ENCODE data around the gene FCAMR. TPM values are rescaled to one million over a fixed set of nuclear protein-coding genes. Genes with fewer than 3 reads are reported as not detected.

FCAMR gene
- total and polyA plus RNA-seq, 9 donors, result not detected

- H3K27ac ChIP-seq, result no peak overlapping the region
- peak; percentile 46 to 72 (median 56) for DNase-seq
- no peaks in the 10 kb centered on the region for H3K36me3 ChIP-seq
- no peaks in the 10 kb centered on the region for H3K9me3 ChIP-seq
- H3K27me3 ChIP-seq, result no peaks in the 10 kb centered on the region
- H3K4me1 ChIP-seq (ENCODE audit: insufficient read depth), result peaks cover 4% of the 10 kb centered on the region
- peak; percentile 59 to 75 (median 71) for TF ChIP-seq CTCF (IDR thresholded peaks at IDR 0.05)
- no peak for TF ChIP-seq EP300 (IDR thresholded peaks at IDR 0.05)
- intact Hi-C loops (cut with DNase I), result loop anchor here (5.0 to 10.0 kb wide), 8 partner anchors 162 to 438 kb away; partner anchors contain the start of gene IKBKE (in 2 of the 4)
- WGBS, 3 donors, result 14 to 22% (median 18%) methylated on average over 7 of the region's 7 CpGs
- H3K4me3 ChIP-seq, result no peak overlapping the region
Measured at GRCh38 chr1:206912445-206913095, 57.7 kb downstream of the FCAMR start.

GRCh38 chr1:206911064-206911663 lies 59.1 kb downstream of the FCAMR start:
- H3K27me3 ChIP-seq, result no peaks in the 10 kb centered on the region
- H3K4me1 ChIP-seq (ENCODE audit: insufficient read depth), result peaks cover 4% of the 10 kb centered on the region
- TF ChIP-seq CTCF (IDR thresholded peaks at IDR 0.05) (peak; percentile 42 to 49 (median 48)), EP300 (IDR thresholded peaks at IDR 0.05) (no peak)
- no peaks in the 10 kb centered on the region for H3K9me3 ChIP-seq
- H3K27ac ChIP-seq, result no peak overlapping the region
- peak in 1 of 5 donors; percentile 34 for DNase-seq
- H3K4me3 ChIP-seq, result no peak overlapping the region
- 0 to 2% (median 0%) methylated on average over 1 of the region's 1 CpG for WGBS, 3 donors
- H3K36me3 ChIP-seq, result no peaks in the 10 kb centered on the region
- intact Hi-C loops (cut with DNase I), result loop anchor here (5.0 to 10.0 kb wide), 8 partner anchors 164 to 436 kb away; partner anchors contain the start of gene IKBKE (in 2 of the 4)

- H3K4me3 ChIP-seq, result peak overlapping the region; percentile 34
- peak in 1 of 5 donors; percentile 17 for DNase-seq
- intact Hi-C loops (cut with DNase I), result loop anchor here (5.0 to 10.0 kb wide), 8 partner anchors 165 to 435 kb away; partner anchors contain the start of gene IKBKE (in 2 of the 4)
- 19 to 23% (median 21%) methylated on average over 14 of the region's 14 CpGs for WGBS, 3 donors
- no peaks in the 10 kb centered on the region for H3K36me3 ChIP-seq
- H3K4me1 ChIP-seq (ENCODE audit: insufficient read depth), result peaks cover 4% of the 10 kb centered on the region
- H3K27me3 ChIP-seq, result no peaks in the 10 kb centered on the region
- no peaks in the 10 kb centered on the region for H3K9me3 ChIP-seq
- TF ChIP-seq POLR2A (IDR thresholded peaks at IDR 0.05) (no peak), EP300 (IDR thresholded peaks at IDR 0.05) (no peak), CTCF (IDR thresholded peaks at IDR 0.05) (no peak)
- H3K27ac ChIP-seq, result no peak overlapping the region
Measured at GRCh38 chr1:206909883-206910318, 60.4 kb downstream of the FCAMR start.

- Histone ChIP-seq H3K27ac (no peak overlapping the region), H3K4me3 (peak overlapping the region; percentile 34), H3K4me1 (ENCODE audit: insufficient read depth) (peaks cover 4% of the 10 kb centered on the region), H3K9me3 (no peaks in the 10 kb centered on the region), H3K27me3 (no peaks in the 10 kb centered on the region), H3K36me3 (no peaks in the 10 kb centered on the region)
- whole genome bisulfite sequencing, 3 donors, result 1 to 5% (median 2%) methylated on average over 49 to 69 of the region's 69 CpGs
- intact Hi-C loops (cut with DNase I), result no loop called here
- TF ChIP-seq EP300 (IDR thresholded peaks at IDR 0.05) (peak; percentile 23), CTCF (IDR thresholded peaks at IDR 0.05) (no peak), POLR2A (IDR thresholded peaks at IDR 0.05) (no peak)
- peak in 4 of 5 donors; percentile 23 to 69 (median 52) for DNase-seq
Measured at GRCh38 chr1:206909161-206909882, 60.9 kb downstream of the FCAMR start.
